ENCODE measurements around the gene ADSS2. TPM values are rescaled to one million over a fixed set of nuclear protein-coding genes. Genes with fewer than 3 reads are reported as not detected.

ADSS2 gene
- total and polyA plus RNA-seq, 2 experiments from 2014 or later = 55.1 to 101 TPM

GRCh38 chr1:244461245-244462071 lies 9.7 kb upstream of the ADSS2 start, which contains the start of gene CATSPERE:
Gene CATSPERE (plus strand): TSS chr1:244461273. CDS start chr1:244461430, 157 bp downstream.
- TF ChIP-seq POLR2AphosphoS5 (IDR thresholded peaks at IDR 0.05; ENCODE audit: low read depth) (peak; percentile 91), ZNF114 (CRISPR knock-in tag; IDR thresholded peaks at IDR 0.05) (no peak)
- H3K27me3 Mint-ChIP-seq (ENCODE audit: insufficient read depth, low read depth, poor library complexity) = peaks cover 7% of the 10 kb centered on the region
- DNase-seq (ENCODE audit: low spot score) = peak; percentile 94
- Histone ChIP-seq H3F3A (replicated peaks; ENCODE audit: low read depth) (0 out of 2 replicates have a peak, but pooled peaks cover 7% of the 10 kb centered on the region), H3K79me2 (replicated peaks; ENCODE audit: insufficient read depth) (no peaks in the 10 kb centered on the region), H4K20me1 (replicated peaks; ENCODE audit: insufficient read depth) (no peaks in the 10 kb centered on the region), H3K27ac (ENCODE audit: low read depth) (peak within 1 kb of the TSS; percentile 90), H3K27me3 (ENCODE audit: insufficient read depth) (no peaks in the 10 kb centered on the region), H2AFZ (peak within 1 kb of the TSS; percentile 96), H3K36me3 (ENCODE audit: insufficient read depth) (no peaks in the 10 kb centered on the region), H3K4me1 (ENCODE audit: insufficient read depth) (0 out of 2 replicates have a peak, but pooled peaks cover 7% of the 10 kb centered on the region), H3K4me2 (peak within 1 kb of the TSS; percentile 80), H3K4me3 (peak within 1 kb of the TSS; percentile 66), H3K9me2 (ENCODE audit: insufficient read depth) (no peaks in the 10 kb centered on the region)
- peaks cover 29% of the 10 kb centered on the region; the same call in 2 of the 3 replicates for H3K36me3 Mint-ChIP-seq (ENCODE audit: low read depth)
- H3K4me3 Mint-ChIP-seq = peak within 1 kb of the TSS; percentile 74
- peak; percentile 96 for ATAC-seq
- H3K4me1 Mint-ChIP-seq = peaks cover 9% of the 10 kb centered on the region; the same call in 2 of the 3 replicates
- H3K9me3 Mint-ChIP-seq = peaks cover 27% of the 10 kb centered on the region; the same call in 2 of the 3 replicates
- H3K27ac Mint-ChIP-seq = peak within 1 kb of the TSS; percentile 92

GRCh38 chr1:244460197-244460596 lies 8.5 kb upstream of the ADSS2 start:
- peak overlapping the region; percentile 32; the same call in 1 of the 3 replicates for H3K4me3 Mint-ChIP-seq
- no peak overlapping the region for H2AFZ ChIP-seq
- TF ChIP-seq REST (IDR thresholded peaks at IDR 0.05; ENCODE audit: unreplicated experiment) = no peak
- no peak for TF ChIP-seq POLR2AphosphoS5 (IDR thresholded peaks at IDR 0.05; ENCODE audit: low read depth)
- TF ChIP-seq STAT1 (IDR thresholded peaks at IDR 0.05; ENCODE audit: unreplicated experiment) = no peak
- TF ChIP-seq JUNB (IDR thresholded peaks at IDR 0.05; ENCODE audit: unreplicated experiment) = no peak
- TF ChIP-seq NANOG (IDR thresholded peaks at IDR 0.05; ENCODE audit: borderline replicate concordance) = no peak
- TF ChIP-seq ZNF114 (CRISPR knock-in tag; IDR thresholded peaks at IDR 0.05) = no peak
- no peak for TF ChIP-seq CTCF (conservative IDR thresholded peaks at IDR 0.05; ENCODE audit: low read depth in 2 of 2)
- no peak for TF ChIP-seq ETS1 (IDR thresholded peaks at IDR 0.05)
- no peak for TF ChIP-seq ZNF331 (CRISPR knock-in tag; IDR thresholded peaks at IDR 0.05; ENCODE audit: low read depth)

More at GRCh38 chr1:244460197-244460596, 8.5 kb upstream of the ADSS2 start:
- Mint-ChIP-seq H3K9me3 (peaks cover 27% of the 10 kb centered on the region; the same call in 2 of the 3 replicates), H3K27ac (no peak overlapping the region; the same call in 1 of the 2 replicates), H3K36me3 (ENCODE audit: low read depth) (peaks cover 29% of the 10 kb centered on the region; the same call in 2 of the 3 replicates), H3K4me1 (peaks cover 20% of the 10 kb centered on the region), H3K27me3 (ENCODE audit: insufficient read depth, low read depth, poor library complexity) (peaks cover 7% of the 10 kb centered on the region)
- no peak overlapping the region for H3K4me3 ChIP-seq
- H3F3A ChIP-seq (replicated peaks; ENCODE audit: low read depth) = 0 out of 2 replicates have a peak, but pooled peaks cover 7% of the 10 kb centered on the region
- H3K9me2 ChIP-seq (ENCODE audit: insufficient read depth) = no peaks in the 10 kb centered on the region
- no peaks in the 10 kb centered on the region for H3K36me3 ChIP-seq (ENCODE audit: insufficient read depth)
- no peaks in the 10 kb centered on the region for H3K79me2 ChIP-seq (replicated peaks; ENCODE audit: insufficient read depth)
- DNase-seq (ENCODE audit: low spot score) (peak; percentile 31), ATAC-seq (no peak)
- H4K20me1 ChIP-seq (replicated peaks; ENCODE audit: insufficient read depth) = no peaks in the 10 kb centered on the region
- H3K27ac ChIP-seq (ENCODE audit: low read depth) = peak overlapping the region; percentile 90
- H3K4me1 ChIP-seq (ENCODE audit: insufficient read depth) = peaks cover 18% of the 10 kb centered on the region
- H3K4me2 ChIP-seq = no peak overlapping the region
- H3K27me3 ChIP-seq (ENCODE audit: insufficient read depth) = no peaks in the 10 kb centered on the region

Measured in GM23338 (cell line).